H1 (cell line): ENCODE measurements around the gene TRAK1. TPM values are rescaled to one million over a fixed set of nuclear protein-coding genes. Genes with fewer than 3 reads are reported as not detected.

Experiments
- BCL11A ChIP-seq, 2 experiments: IDR thresholded peaks; one replicate each; pipeline ENCODE4 v1.6.1; 2011; ENCODE audit warnings: low read depth in 2 of 2, low read length in 2 of 2, mild to moderate bottlenecking in 2 of 2
- polyA plus RNA-seq, 7 experiments: library from polyadenylated mRNA; depleted of rRNA in 3 of 7; stranded (reverse) in 5 of 7; unstranded in 2 of 7; fragments of >200 nt in 5 of 7; fragments of 200-250 nt in 2 of 7; gene quantifications; 1 replicate in 5 of 7; 2 replicates in 1 of 7; 4 replicates in 1 of 7; pipeline versions ENCODE4 v1.2.1 to v1.2.3, GENCODE V29; 2011 to 2013; ENCODE audit warnings: missing spikeins in 2 of 7, mixed read lengths in 2 of 7
- total RNA-seq: library from RNA; stranded (reverse); fragmentation: NEBNext Ultra II Directional; extraction: Animal tissue kit (Norgen Biotek cat#: 25700); gene quantifications from 2 replicates; pipeline ENCODE4 v1.2.1, GENCODE V29; 2021
- TF ChIP-seq, protein P1 (sequence below): IDR thresholded peaks from 2 replicates; pipeline ENCODE4 v1.6.1; 2012; ENCODE audit warnings: inconsistent platforms

TRAK1 gene
- total and polyA plus RNA-seq, 2 of the 8 experiments (the other 6 are each of a cell fraction or from before 2014, with no cell fraction given) = 21.3 to 32.7 TPM

- TF ChIP-seq, protein P1, sequence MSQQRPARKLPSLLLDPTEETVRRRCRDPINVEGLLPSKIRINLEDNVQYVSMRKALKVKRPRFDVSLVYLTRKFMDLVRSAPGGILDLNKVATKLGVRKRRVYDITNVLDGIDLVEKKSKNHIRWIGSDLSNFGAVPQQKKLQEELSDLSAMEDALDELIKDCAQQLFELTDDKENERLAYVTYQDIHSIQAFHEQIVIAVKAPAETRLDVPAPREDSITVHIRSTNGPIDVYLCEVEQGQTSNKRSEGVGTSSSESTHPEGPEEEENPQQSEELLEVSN = no peak
- TF ChIP-seq BCL11A (IDR thresholded peaks at IDR 0.05; ENCODE audit: low read depth in 2 of 2, low read length in 2 of 2) = no peak
- TF ChIP-seq, all 59 proteins: peak for 0
These were observed 180.6 kb downstream of the TRAK1 start (continued) for GRCh38 chr3:42271786-42272185.
